Right kidney (tissue), 1 donor: ENCODE measurements around the gene RAP2A.

Source experiments
- DNase-seq: peaks from one replicate; pipeline ENCODE4 v3.0.0-alpha.2; 2016

Gene RAP2A

GRCh38 chr13:97446448-97446847 lies 12.5 kb downstream of the RAP2A start:
- DNase-seq = no peak

GRCh38 chr13:97448503-97449251 lies 14.7 kb downstream of the RAP2A start:
- DNase-seq = no peak

- no peak for DNase-seq
Measured at GRCh38 chr13:97454699-97455098, 20.7 kb downstream of the RAP2A start.

- no peak for DNase-seq
Measured at GRCh38 chr13:97456047-97456446, 22.1 kb downstream of the RAP2A start.

- DNase-seq = no peak
Measured at GRCh38 chr13:97459215-97459777, 25.3 kb downstream of the RAP2A start.

- no peak for DNase-seq
Measured at GRCh38 chr13:97460004-97460775, 26.2 kb downstream of the RAP2A start.

- no peak for DNase-seq
Measured at GRCh38 chr13:97460853-97461252, 26.9 kb downstream of the RAP2A start.

GRCh38 chr13:97464561-97464960 lies 30.6 kb downstream of the RAP2A start:
- DNase-seq = no peak

- DNase-seq = no peak
Measured at GRCh38 chr13:97466722-97467121, 32.8 kb downstream of the RAP2A start.

- DNase-seq = no peak
Measured at GRCh38 chr13:97468331-97468730, 34.4 kb downstream of the RAP2A start.

GRCh38 chr13:97471711-97472110 lies 37.7 kb downstream of the RAP2A start:
- no peak for DNase-seq

- DNase-seq = peak; percentile 49
Measured at GRCh38 chr13:97474349-97474980, 40.5 kb downstream of the RAP2A start.

- DNase-seq = no peak
Measured at GRCh38 chr13:97475011-97475410, 41.0 kb downstream of the RAP2A start.

- no peak for DNase-seq
Measured at GRCh38 chr13:97477844-97478243, 43.9 kb downstream of the RAP2A start.

- DNase-seq = no peak
Measured at GRCh38 chr13:97478247-97478646, 44.3 kb downstream of the RAP2A start.

- DNase-seq = no peak
Measured at GRCh38 chr13:97483465-97483864, 49.5 kb downstream of the RAP2A start.

- no peak for DNase-seq
Measured at GRCh38 chr13:97484301-97484700, 50.3 kb downstream of the RAP2A start.

- DNase-seq = no peak
Measured at GRCh38 chr13:97485320-97485719, 51.4 kb downstream of the RAP2A start.

- no peak for DNase-seq
Measured at GRCh38 chr13:97490702-97491307, 56.8 kb downstream of the RAP2A start.

- no peak for DNase-seq
Measured at GRCh38 chr13:97491452-97491851, 57.5 kb downstream of the RAP2A start.

- DNase-seq = no peak
Measured at GRCh38 chr13:97492257-97492656, 58.3 kb downstream of the RAP2A start.

- no peak for DNase-seq
Measured at GRCh38 chr13:97492684-97493371, 58.9 kb downstream of the RAP2A start.
